B cell (primary cell): Measurements from ENCODE around the gene CCNE1. TPM values are rescaled to one million over a fixed set of nuclear protein-coding genes. Genes with fewer than 3 reads are reported as not detected.
"Not testable (repeated sequence)": the region's sequence is repeated elsewhere in the genome, so short reads cannot be mapped to it uniquely, and the experiment has no call there.

Source experiments
- ATAC-seq: fragments of 200-7000 bp; cut with Tn5 transposase; one replicate; pipeline ENCODE4 v1.10.0; 2021; ENCODE audit warnings: low read depth, mild to moderate bottlenecking, moderate number of reproducible peaks, moderate library complexity
- CTCF ChIA-PET: fragments of 350-600 bp; sonication (Branson Sonifier 250); formaldehyde crosslinking; loops from one replicate; lab custom pipeline; 2021; ENCODE audit warnings: antibody characterized with exemption, inconsistent platforms; lab: Charles Lee
- POLR2A ChIA-PET: fragments of 350-600 bp; sonication (Branson Sonifier 250); formaldehyde crosslinking; loops from one replicate; lab custom pipeline; 2021; ENCODE audit warnings: antibody characterized with exemption; lab: Charles Lee
- DNase-seq: peaks from one replicate; pipeline ENCODE4 v3.0.0; 2013
- H2AFZ ChIP-seq: 2 replicates; pipeline ENCODE4 v1.6.1; 2012; ENCODE audit warnings: mild to moderate bottlenecking, low read depth, low read length; ENCODE audit not compliant: insufficient read depth, poor library complexity, severe bottlenecking
- H3K27ac ChIP-seq, 2 donors: 1 replicate in 1 of 2; 2 replicates in 1 of 2; pipeline ENCODE4 v1.5.1; 2012 to 2013; ENCODE audit warnings: low read length in 2 of 2, mild to moderate bottlenecking in 2 of 2, moderate library complexity in 1 of 2
- H3K27me3 ChIP-seq, 4 experiments: fragments of 200-600 bp in 1 of 4; sonication (generic) in 1 of 4; replicated peaks in 1 of 4; 1 replicate in 2 of 4; 2 replicates in 2 of 4; pipeline versions ENCODE4 v1.6.1 to v1.7.0; 2013 to 2016; ENCODE audit warnings: low read length in 3 of 4, mild to moderate bottlenecking in 2 of 4, mixed read lengths in 1 of 4, moderate library complexity in 1 of 4; ENCODE audit not compliant: insufficient read depth in 4 of 4, control insufficient read depth in 3 of 4; ENCODE audit errors: control extremely low read depth in 1 of 4
- H3K36me3 ChIP-seq, 2 experiments: replicated peaks in 1 of 2; 1 replicate in 1 of 2; 2 replicates in 1 of 2; pipeline versions ENCODE4 v1.6.1 to v1.7.1; 2013; ENCODE audit warnings: low read length in 1 of 2; ENCODE audit not compliant: insufficient read depth in 2 of 2, control insufficient read depth in 1 of 2; ENCODE audit errors: control extremely low read depth in 1 of 2, extremely low read depth in 1 of 2
- H3K4me1 ChIP-seq, 2 donors: fragments of 200-600 bp in 1 of 2; sonication (generic) in 1 of 2; 1 replicate in 1 of 2; 2 replicates in 1 of 2; pipeline versions ENCODE4 v1.5.1 to v1.6.1; 2013 to 2017; ENCODE audit warnings: low read length in 2 of 2; ENCODE audit not compliant: control insufficient read depth in 2 of 2, insufficient read depth in 2 of 2
- H3K4me2 ChIP-seq: replicated peaks from 2 replicates; pipeline ENCODE3; 2012; ENCODE audit warnings: mild to moderate bottlenecking, low read depth, low read length; ENCODE audit not compliant: poor library complexity, severe bottlenecking
- H3K4me3 ChIP-seq, 5 experiments: fragments of 200-600 bp in 1 of 5; sonication (generic) in 1 of 5; 1 replicate in 3 of 5; 2 replicates in 2 of 5; pipeline versions ENCODE4 v1.5.1 to v1.7.0; 2011 to 2016; ENCODE audit warnings: low read length in 4 of 5, mild to moderate bottlenecking in 4 of 5, low read depth in 2 of 5, control low read depth in 1 of 5, moderate library complexity in 1 of 5; ENCODE audit not compliant: insufficient read depth in 1 of 5; ENCODE audit errors: control extremely low read depth in 1 of 5, extremely low read depth in 1 of 5
- H3K79me2 ChIP-seq: fragments of 200-600 bp; sonication (generic); one replicate; pipeline ENCODE4 v1.6.0; 2016; ENCODE audit warnings: low read length; ENCODE audit not compliant: control insufficient read depth, insufficient read depth
- H3K9ac ChIP-seq: fragments of 200-600 bp; sonication (generic); 2 replicates; pipeline ENCODE4 v1.6.1; 2017; ENCODE audit warnings: mild to moderate bottlenecking, low read length, moderate library complexity
- H3K9me3 ChIP-seq, 3 donors: one replicate each; pipeline versions ENCODE4 v1.6.1 to v1.7.1; 2013; ENCODE audit warnings: low read length in 2 of 3; ENCODE audit not compliant: control insufficient read depth in 2 of 3, insufficient read depth in 1 of 3; ENCODE audit errors: control extremely low read depth in 1 of 3
- H4K20me1 ChIP-seq: 2 replicates; pipeline ENCODE4 v1.6.0; 2012; ENCODE audit warnings: mild to moderate bottlenecking, low read length; ENCODE audit not compliant: insufficient read depth, control insufficient read depth, poor library complexity, severe bottlenecking
- H3K27ac Mint-ChIP-seq: one replicate; pipeline ENCODE4 v1.8.0; 2021; ENCODE audit warnings: mixed read lengths
- H3K27me3 Mint-ChIP-seq: one replicate; pipeline ENCODE4 v1.8.0; 2021; ENCODE audit warnings: mixed read lengths
- H3K4me1 Mint-ChIP-seq: one replicate; pipeline ENCODE4 v1.8.0; 2021; ENCODE audit warnings: mixed read lengths
- H3K4me3 Mint-ChIP-seq: one replicate; pipeline ENCODE4 v1.8.0; 2021; ENCODE audit warnings: mixed read lengths
- H3K9me3 Mint-ChIP-seq: one replicate; pipeline ENCODE4 v1.8.0; 2022; ENCODE audit warnings: mixed read lengths; ENCODE audit not compliant: insufficient read depth
- CTCF ChIP-seq: fragments of 200-600 bp; IDR thresholded peaks from one replicate; pipeline ENCODE4 v1.8.0; 2022; ENCODE audit warnings: antibody characterized with exemption, mild to moderate bottlenecking
- EZH2 ChIP-seq: IDR thresholded peaks from 2 replicates; pipeline ENCODE4 v1.6.1; 2012; ENCODE audit warnings: borderline replicate concordance, low read depth, mild to moderate bottlenecking, moderate library complexity, low read length; ENCODE audit not compliant: insufficient read depth, poor library complexity, severe bottlenecking
- WGBS: methylation state at CpG from one replicate; pipeline ENCODE4 v1.1.5; 2013; ENCODE audit warnings: missing lambda C conversion rate; ENCODE audit not compliant: insufficient coverage; 5-methylcytosine and 5-hydroxymethylcytosine counted together
- intact Hi-C: fragments of 100-400 bp; cut with micrococcal nuclease; formaldehyde crosslinking; loops from one replicate; pipeline ENCODE4 v1.10.0; 2022
- polyA plus RNA-seq: library from polyadenylated mRNA; depleted of rRNA; stranded (reverse); fragments of >200 nt; gene quantifications from 2 replicates; pipeline ENCODE4 v1.2.3, GENCODE V29; 2012
- total RNA-seq, 2 donors: library from RNA; stranded (reverse); fragments of 120-200 nt in 1 of 2; gene quantifications; 1 replicate in 1 of 2; 2 replicates in 1 of 2; pipeline versions ENCODE4 v1.2.3 to v1.2.4, GENCODE V29; 2013 to 2022

CCNE1 gene
- total and polyA plus RNA-seq, 2 donors (not counting 1 experiment from before 2014, with no cell fraction given): 2.5 to 2.8 TPM

- no peaks in the 10 kb centered on the region for H3K79me2 ChIP-seq
- no peak overlapping the region for H3K4me2 ChIP-seq
- TF ChIP-seq CTCF (no peak), EZH2 (no peak)
- no peak overlapping the region for H3K27ac ChIP-seq
- H3K36me3 ChIP-seq: no peaks in the 10 kb centered on the region
- CTCF ChIA-PET: no interaction called here
- no peak overlapping the region for H3K4me3 Mint-ChIP-seq
- no peak overlapping the region for H2AFZ ChIP-seq
- no peak for ATAC-seq
- POLR2A ChIA-PET: no interaction called here
- no peaks in the 10 kb centered on the region for H3K27me3 ChIP-seq
- H3K9me3 Mint-ChIP-seq: no peaks in the 10 kb centered on the region
- H3K9me3 ChIP-seq: no peaks in the 10 kb centered on the region
- H4K20me1 ChIP-seq: no peaks in the 10 kb centered on the region
- DNase-seq: no peak
- no peak overlapping the region for H3K27ac Mint-ChIP-seq
- peaks cover 8% of the 10 kb centered on the region for H3K27me3 Mint-ChIP-seq
- no peaks in the 10 kb centered on the region for H3K4me1 ChIP-seq
- H3K4me3 ChIP-seq: no peak overlapping the region
- WGBS: 96% methylated on average over 6 of the region's 9 CpGs
- no peaks in the 10 kb centered on the region for H3K4me1 Mint-ChIP-seq
- intact Hi-C loops: no loop called here
- H3K9ac ChIP-seq: no peak overlapping the region
These were observed 12.9 kb upstream of the CCNE1 start for GRCh38 chr19:29798774-29799497.

- DNase-seq (no peak), ATAC-seq (no peak)
- Histone ChIP-seq H3K36me3 (no peaks in the 10 kb centered on the region), H3K9ac (no peak overlapping the region), H3K4me3 (no peak overlapping the region), H3K79me2 (no peaks in the 10 kb centered on the region), H3K27ac (no peak overlapping the region), H3K27me3 (no peaks in the 10 kb centered on the region), H3K4me1 (no peaks in the 10 kb centered on the region), H2AFZ (no peak overlapping the region), H4K20me1 (no peaks in the 10 kb centered on the region), H3K4me2 (no peak overlapping the region), H3K9me3 (no peaks in the 10 kb centered on the region)
- H3K4me3 Mint-ChIP-seq: no peak overlapping the region
- ChIA-PET POLR2A (no interaction called here), CTCF (interaction anchor here (0.6 kb wide), 1 partner anchor 161 kb away, joined by 3 read pairs; no protein-coding TSS in a partner anchor)
- 88% methylated on average over 8 of the region's 12 CpGs for WGBS
- H3K27me3 Mint-ChIP-seq: peaks cover 8% of the 10 kb centered on the region
- no peaks in the 10 kb centered on the region for H3K4me1 Mint-ChIP-seq
- no peak overlapping the region for H3K27ac Mint-ChIP-seq
- no peak for TF ChIP-seq CTCF
- no peak for TF ChIP-seq EZH2
- intact Hi-C loops: no loop called here
- H3K9me3 Mint-ChIP-seq: no peaks in the 10 kb centered on the region
These were observed 11.5 kb upstream of the CCNE1 start for GRCh38 chr19:29800100-29800825.

GRCh38 chr19:29803951-29804350 is 7.8 kb upstream of the CCNE1 start:
- H3K27ac Mint-ChIP-seq, H3K4me3 Mint-ChIP-seq: not testable (repeated sequence)

More at GRCh38 chr19:29803951-29804350, 7.8 kb upstream of the CCNE1 start:
- CTCF ChIA-PET, H3K4me2 ChIP-seq, H2AFZ ChIP-seq, H3K9ac ChIP-seq, H3K4me3 ChIP-seq, H3K27me3 Mint-ChIP-seq, H3K36me3 ChIP-seq, DNase-seq, H3K9me3 Mint-ChIP-seq, H3K4me1 ChIP-seq, intact Hi-C loops, ATAC-seq, H4K20me1 ChIP-seq, H3K4me1 Mint-ChIP-seq, H3K27me3 ChIP-seq, H3K79me2 ChIP-seq, H3K9me3 ChIP-seq, H3K27ac ChIP-seq, POLR2A ChIA-PET: not testable (repeated sequence)
- 96% methylated on average over 13 of the region's 13 CpGs for WGBS
